CD4-positive, alpha-beta T cell treated with Interleukin-6 for 4 hours (primary cell): ENCODE results near the gene LRRC37A2.
"Not testable (repeated sequence)": the region's sequence is repeated elsewhere in the genome, so short reads cannot be mapped to it uniquely, and the experiment has no call there.

Source experiments
- DNase-seq: peaks from one replicate; pipeline ENCODE4 v3.0.0-alpha.2; 2020; ENCODE audit warnings: mixed read lengths

LRRC37A2 gene

DNA sequence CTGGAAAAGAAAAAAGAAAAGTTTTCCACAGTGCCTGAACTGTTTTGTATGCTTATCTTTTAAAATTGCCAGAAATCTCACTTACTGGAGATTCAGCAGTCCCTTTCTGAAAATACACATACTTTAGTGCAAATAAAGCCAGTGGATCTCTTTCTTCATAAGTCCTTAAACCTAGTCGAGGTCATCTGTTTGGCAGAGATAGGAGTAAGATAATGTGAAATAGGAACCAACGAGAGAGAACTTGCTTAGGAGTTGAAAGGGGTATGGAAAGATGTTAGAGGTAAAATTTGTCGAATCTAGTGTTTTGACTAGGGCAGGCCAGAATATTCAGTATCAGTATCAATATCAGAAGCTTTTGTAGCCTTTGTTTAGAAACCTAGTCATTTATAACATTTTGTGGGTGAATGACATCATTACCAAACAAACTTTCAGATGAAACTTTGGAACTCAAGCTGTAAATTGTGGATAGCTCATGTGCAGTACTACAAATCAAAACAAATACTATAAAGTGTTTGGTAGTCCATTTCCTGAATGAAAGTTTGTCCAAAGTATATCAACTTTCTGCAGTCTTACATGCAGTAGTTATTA is 86.2 kb downstream of the LRRC37A2 start:
- not testable (repeated sequence) for DNase-seq

DNA sequence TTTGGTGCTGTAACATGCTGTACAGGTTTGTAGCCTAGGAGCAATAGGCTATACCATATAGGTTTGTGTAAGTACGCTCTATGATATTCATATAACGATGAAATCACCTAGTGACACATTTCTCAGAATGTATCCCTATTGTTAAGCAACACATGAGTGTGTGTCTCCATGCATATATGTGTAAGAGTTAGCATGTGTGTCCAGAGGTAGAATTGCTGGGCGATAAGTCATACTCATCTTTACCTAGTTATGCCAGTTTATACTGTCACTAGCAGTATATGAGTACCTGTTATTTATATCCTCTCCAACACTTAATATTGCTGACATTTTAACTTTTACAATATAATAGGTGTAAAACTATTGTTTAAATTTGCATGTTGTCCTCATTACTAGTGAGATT is 88.5 kb downstream of the LRRC37A2 start:
- not testable (repeated sequence) for DNase-seq

DNA sequence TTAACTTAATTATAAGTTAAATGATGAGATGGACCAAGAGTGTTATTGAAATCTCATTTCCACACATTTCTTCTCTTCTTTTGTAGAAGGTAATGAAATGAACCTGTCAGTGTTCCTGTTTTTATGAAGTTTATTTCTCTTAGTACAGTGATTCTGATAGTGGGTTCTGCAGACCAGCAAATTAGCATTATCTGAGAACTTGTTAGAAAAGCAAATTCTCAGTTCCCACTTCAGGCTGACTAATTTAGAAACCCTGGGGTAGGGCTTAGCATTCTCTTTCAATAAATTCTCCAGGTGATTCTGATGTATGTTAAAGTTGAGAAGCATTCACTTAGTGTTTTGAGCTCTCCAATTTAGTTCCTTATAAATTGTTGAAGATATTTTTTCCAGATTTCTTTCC is 90.9 kb downstream of the LRRC37A2 start:
- DNase-seq = not testable (repeated sequence)
